Measurements from ENCODE around the gene TPSG1.

GRCh38 chr16:1218930-1219611 is 6.0 kb downstream of the TPSG1 start:
- TF ChIP-seq EZH2phosphoT487 (IDR thresholded peaks at IDR 0.05) (no peak), CTCF (IDR thresholded peaks at IDR 0.05) (no peak), EZH2 (IDR thresholded peaks at IDR 0.05) (no peak)

Measured in neural progenitor cell (in vitro differentiated cells).